Activated CD4-positive, alpha-beta T cell treated with anti-CD3 and anti-CD28 coated beads, Interleukin-2, amount 50 U/mL, for 1 hour (primary cell): ENCODE results near the gene PKNOX2.
"Not testable (repeated sequence)": the region's sequence is repeated elsewhere in the genome, so short reads cannot be mapped to it uniquely, and the experiment has no call there.

Source experiments
- DNase-seq: peaks from one replicate; pipeline ENCODE4 v3.0.0-alpha.2; 2020

The PKNOX2 gene

GRCh38 chr11:125210066-125210465 is 45.5 kb downstream of the PKNOX2 start:
- no peak for DNase-seq

GRCh38 chr11:125211191-125211947 is 46.8 kb downstream of the PKNOX2 start:
- no peak for DNase-seq

- DNase-seq, result no peak
Observed at GRCh38 chr11:125211948-125212340, 47.4 kb downstream of the PKNOX2 start.

GRCh38 chr11:125214601-125215565 is 50.3 kb downstream of the PKNOX2 start:
- DNase-seq, result no peak

- DNase-seq, result no peak
Observed at GRCh38 chr11:125215976-125216375, 51.4 kb downstream of the PKNOX2 start.

GRCh38 chr11:125218336-125218735 is 53.8 kb downstream of the PKNOX2 start:
- DNase-seq, result no peak

GRCh38 chr11:125221461-125221860 is 56.9 kb downstream of the PKNOX2 start:
- no peak for DNase-seq

GRCh38 chr11:125222494-125222893 is 57.9 kb downstream of the PKNOX2 start:
- no peak for DNase-seq

GRCh38 chr11:125223161-125223560 is 58.6 kb downstream of the PKNOX2 start:
- DNase-seq, result not testable (repeated sequence)

GRCh38 chr11:125223901-125224361 is 59.4 kb downstream of the PKNOX2 start:
- no peak for DNase-seq

GRCh38 chr11:125224391-125225021 is 60.0 kb downstream of the PKNOX2 start:
- DNase-seq, result no peak

- DNase-seq, result no peak
Observed at GRCh38 chr11:125225401-125225800, 60.9 kb downstream of the PKNOX2 start.

- DNase-seq, result no peak
Observed at GRCh38 chr11:125226031-125226430, 61.5 kb downstream of the PKNOX2 start.

- no peak for DNase-seq
Observed at GRCh38 chr11:125226706-125227105, 62.2 kb downstream of the PKNOX2 start.

GRCh38 chr11:125227151-125227550 is 62.6 kb downstream of the PKNOX2 start:
- DNase-seq, result no peak

GRCh38 chr11:125228445-125228844 is 63.9 kb downstream of the PKNOX2 start:
- no peak for DNase-seq

- no peak for DNase-seq
Observed at GRCh38 chr11:125228993-125229392, 64.4 kb downstream of the PKNOX2 start.

- no peak for DNase-seq
Observed at GRCh38 chr11:125229916-125230315, 65.4 kb downstream of the PKNOX2 start.

GRCh38 chr11:125233116-125233515 is 68.6 kb downstream of the PKNOX2 start:
- no peak for DNase-seq

- DNase-seq, result no peak
Observed at GRCh38 chr11:125233736-125234275, 69.3 kb downstream of the PKNOX2 start.

- no peak for DNase-seq
Observed at GRCh38 chr11:125235071-125235471, 70.5 kb downstream of the PKNOX2 start.

- DNase-seq, result no peak
Observed at GRCh38 chr11:125236072-125236825, 71.7 kb downstream of the PKNOX2 start.
